K562 (cell line): ENCODE results near the gene WRAP53. TPM values are rescaled to one million over a fixed set of nuclear protein-coding genes. Genes with fewer than 3 reads are reported as not detected.

ENCODE experiments used
- COPS2 ChIP-seq: fragments of 450-650 bp; conservative IDR thresholded peaks from 2 replicates; pipeline ENCODE4 v1.6.1; 2016; ENCODE audit warnings: mild to moderate bottlenecking, moderate library complexity
- HDAC8 ChIP-seq: fragments of 450-650 bp; IDR thresholded peaks from 2 replicates; pipeline ENCODE4 v1.6.1; 2016; ENCODE audit warnings: mild to moderate bottlenecking, missing genetic modification characterization, moderate library complexity, missing compliant biosample characterization
- JUN ChIP-seq, 2 experiments: sonication (generic) in 1 of 2; formaldehyde crosslinking in 1 of 2; IDR thresholded peaks; 2 replicates each; pipeline versions ENCODE4 v1.6.1 to v1.8.0; 2012 to 2022; ENCODE audit warnings: borderline replicate concordance in 2 of 2, mild to moderate bottlenecking in 2 of 2, improper control_type of control experiment in 1 of 2, low read depth in 1 of 2, low read length in 1 of 2, missing genetic modification reagents in 1 of 2
- POLR2AphosphoS5 ChIP-seq: IDR thresholded peaks from 2 replicates; pipeline ENCODE4 v1.6.1; 2011; ENCODE audit warnings: mild to moderate bottlenecking, low read depth, low read length, moderate library complexity; ENCODE audit not compliant: control insufficient read depth, insufficient read depth
- PREB ChIP-seq: sonication (generic); formaldehyde crosslinking; IDR thresholded peaks from 2 replicates; pipeline ENCODE4 v1.8.1; 2023; ENCODE audit warnings: mild to moderate bottlenecking, missing genetic modification reagents
- RB1 ChIP-seq: fragments of 450-650 bp; IDR thresholded peaks from 2 replicates; pipeline ENCODE4 v1.6.1; 2017; ENCODE audit warnings: low read depth, mild to moderate bottlenecking
- RBBP5 ChIP-seq: fragments of 200-600 bp; sonication (generic); IDR thresholded peaks from 2 replicates; pipeline ENCODE4 v1.6.1; 2012; ENCODE audit warnings: borderline replicate concordance, mild to moderate bottlenecking, low read length, control low read depth, inconsistent platforms; ENCODE audit not compliant: insufficient read depth, poor library complexity, severe bottlenecking
- SAFB ChIP-seq: fragments of 200-400 bp; formaldehyde crosslinking; IDR thresholded peaks from 2 replicates; pipeline ENCODE4 v1.6.1; 2017; ENCODE audit warnings: low read depth, low read length, borderline replicate concordance
- STAG1 ChIP-seq: sonication (generic); formaldehyde crosslinking; IDR thresholded peaks from 2 replicates; pipeline ENCODE4 v1.5.0; 2020; ENCODE audit warnings: missing genetic modification reagents, borderline replicate concordance
- STAT6 ChIP-seq: sonication (generic); formaldehyde crosslinking; IDR thresholded peaks from 2 replicates; pipeline ENCODE4 v1.8.1; 2023; ENCODE audit warnings: mild to moderate bottlenecking, missing genetic modification reagents
- TAL1 ChIP-seq: fragments of 450-650 bp; IDR thresholded peaks from 2 replicates; pipeline ENCODE4 v1.6.1; 2016; ENCODE audit warnings: mild to moderate bottlenecking
- TARDBP ChIP-seq: fragments of 450-650 bp; IDR thresholded peaks from 2 replicates; pipeline ENCODE4 v1.6.1; 2016
- TBP ChIP-seq: optimal IDR thresholded peaks from 2 replicates; pipeline ENCODE3; 2011; ENCODE audit warnings: low read depth, low read length, improper control_type of control experiment
- USF2 ChIP-seq: sonication (generic); formaldehyde crosslinking; IDR thresholded peaks from 2 replicates; pipeline ENCODE4 v1.5.0; 2020; ENCODE audit warnings: missing genetic modification reagents
- ZBED1 ChIP-seq: IDR thresholded peaks from 2 replicates; pipeline ENCODE4 v1.6.1; 2014
- ZNF274 ChIP-seq: IDR thresholded peaks from 2 replicates; pipeline ENCODE4 v1.6.1; 2011; ENCODE audit warnings: low read depth, mild to moderate bottlenecking, low read length, moderate library complexity, borderline replicate concordance
- ZNF77 ChIP-seq: fragments of 250-450 bp; sonication (Bioruptor Pico); IDR thresholded peaks from 2 replicates; pipeline ENCODE4 v1.5.0; 2020
- ZZZ3 ChIP-seq: fragments of 450-650 bp; IDR thresholded peaks from 2 replicates; pipeline ENCODE4 v1.6.1; 2016; ENCODE audit warnings: antibody characterized with exemption, mild to moderate bottlenecking, moderate library complexity
- polyA plus RNA-seq, 8 experiments: library from polyadenylated mRNA; depleted of rRNA in 4 of 8; stranded (reverse) in 5 of 8; unstranded in 3 of 8; fragments of >200 nt; fragmentation: Nextera tagmentation in 2 of 8; fragmentation: Illumina TruSeq in 1 of 8; extraction: Ambion mirVana in 2 of 8; extraction: Trizol in 1 of 8; gene quantifications; 2 replicates each; pipeline versions ENCODE4 v1.2.1 to v1.2.3, GENCODE V29; 2011 to 2014; ENCODE audit warnings: inconsistent platforms in 1 of 8, missing spikeins in 1 of 8
- total RNA-seq, 7 experiments: library from RNA; depleted of rRNA in 6 of 7; stranded (reverse); fragments of >200 nt in 6 of 7; fragmentation: Illumina TruSeq in 2 of 7; extraction: Trizol in 2 of 7; gene quantifications; 2 replicates each; pipeline versions ENCODE4 v1.2.1 to v1.2.3, GENCODE V29; 2011 to 2021; ENCODE audit warnings: low replicate concordance in 1 of 7
- TF ChIP-seq, protein P1 (sequence below): IDR thresholded peaks from 2 replicates; pipeline ENCODE4 v1.6.1; 2011; ENCODE audit not compliant: insufficient read length; ENCODE audit errors: extremely low read depth
- TF ChIP-seq, protein P2 (sequence below): sonication (generic); formaldehyde crosslinking; IDR thresholded peaks from 2 replicates; pipeline ENCODE4 v1.8.0; 2022; ENCODE audit warnings: mild to moderate bottlenecking, low read depth, missing genetic modification reagents

Gene WRAP53
- total and polyA plus RNA-seq, 9 of the 15 experiments (the other 6 are each of a cell fraction or from before 2014, with no cell fraction given), result 0.72 to 18.2 (median 13.4) TPM

- no peak for TF ChIP-seq ZNF274
- peak; percentile 24 for TF ChIP-seq RBBP5
- TF ChIP-seq USF2 (CRISPR knock-in tag), result no peak
- 0 out of 2 replicates have a peak, but pooled peaks have one; percentile 22 for TF ChIP-seq TARDBP
- TF ChIP-seq, protein P1, sequence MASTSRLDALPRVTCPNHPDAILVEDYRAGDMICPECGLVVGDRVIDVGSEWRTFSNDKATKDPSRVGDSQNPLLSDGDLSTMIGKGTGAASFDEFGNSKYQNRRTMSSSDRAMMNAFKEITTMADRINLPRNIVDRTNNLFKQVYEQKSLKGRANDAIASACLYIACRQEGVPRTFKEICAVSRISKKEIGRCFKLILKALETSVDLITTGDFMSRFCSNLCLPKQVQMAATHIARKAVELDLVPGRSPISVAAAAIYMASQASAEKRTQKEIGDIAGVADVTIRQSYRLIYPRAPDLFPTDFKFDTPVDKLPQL, result no peak
- TF ChIP-seq TBP, result no peak
- no peak for TF ChIP-seq ZZZ3
- peak; percentile 33; the same call in 1 of the 2 replicates for TF ChIP-seq RB1
- TF ChIP-seq, protein P2, sequence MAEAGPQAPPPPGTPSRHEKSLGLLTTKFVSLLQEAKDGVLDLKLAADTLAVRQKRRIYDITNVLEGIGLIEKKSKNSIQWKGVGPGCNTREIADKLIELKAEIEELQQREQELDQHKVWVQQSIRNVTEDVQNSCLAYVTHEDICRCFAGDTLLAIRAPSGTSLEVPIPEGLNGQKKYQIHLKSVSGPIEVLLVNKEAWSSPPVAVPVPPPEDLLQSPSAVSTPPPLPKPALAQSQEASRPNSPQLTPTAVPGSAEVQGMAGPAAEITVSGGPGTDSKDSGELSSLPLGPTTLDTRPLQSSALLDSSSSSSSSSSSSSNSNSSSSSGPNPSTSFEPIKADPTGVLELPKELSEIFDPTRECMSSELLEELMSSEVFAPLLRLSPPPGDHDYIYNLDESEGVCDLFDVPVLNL (CRISPR knock-in tag), result no peak
- TF ChIP-seq COPS2, result no peak
- 0 out of 2 replicates have a peak, but pooled peaks have one; percentile 16 for TF ChIP-seq JUN (IDR thresholded peaks at IDR 0.05; ENCODE audit: borderline replicate concordance, low read depth, low read length)
- no peak for TF ChIP-seq JUN (CRISPR knock-in tag; IDR thresholded peaks at IDR 0.05; ENCODE audit: borderline replicate concordance)
- no peak for TF ChIP-seq HDAC8 (tag)
- peak; percentile 17; the same call in 1 of the 2 replicates for TF ChIP-seq SAFB
- TF ChIP-seq ZBED1, result no peak
- TF ChIP-seq STAG1 (CRISPR knock-in tag), result no peak
- TF ChIP-seq PREB (CRISPR knock-in tag), result no peak
- TF ChIP-seq POLR2AphosphoS5, result 0 out of 2 replicates have a peak, but pooled peaks have one; percentile 27
- no peak for TF ChIP-seq TAL1
- TF ChIP-seq STAT6 (CRISPR knock-in tag), result no peak
- TF ChIP-seq ZNF77 (CRISPR knock-in tag), result no peak
These were observed at the start of gene WRAP53 (continued) for GRCh38 chr17:7687908-7688807.
